Upper lobe of left lung (tissue), 6 donors: Measurements from ENCODE around the gene PDIK1L. TPM values are rescaled to one million over a fixed set of nuclear protein-coding genes. Genes with fewer than 3 reads are reported as not detected.
A peak's percentile ranks its signal among the peaks of the same experiment; 100 is the strongest.

ENCODE experiments used
- ATAC-seq, 2 donors: fragments of 200-7000 bp; cut with Tn5 transposase; one replicate each; pipeline ENCODE4 v1.9.1; 2022; ENCODE audit warnings: mild to moderate bottlenecking in 2 of 2, moderate library complexity in 2 of 2; ENCODE audit not compliant: low FRiP score in 2 of 2
- DNase-seq, 2 donors: peaks; one replicate each; pipeline ENCODE4 v3.0.0-alpha.2; 2019 to 2020
- H3K27ac ChIP-seq, 4 donors: fragments of 200-600 bp; sonication (generic); one replicate each; pipeline ENCODE4 v1.5.1; 2016 to 2019
- H3K27me3 ChIP-seq, 4 donors: fragments of 200-600 bp; sonication (generic); one replicate each; pipeline ENCODE4 v1.5.1; 2017 to 2019
- H3K36me3 ChIP-seq, 4 donors: fragments of 200-600 bp; sonication (generic); one replicate each; pipeline ENCODE4 v1.5.1; 2016 to 2019
- H3K4me1 ChIP-seq, 4 donors: fragments of 200-600 bp; sonication (generic); one replicate each; pipeline ENCODE4 v1.5.1; 2018 to 2019
- H3K4me3 ChIP-seq, 4 donors: fragments of 200-600 bp; sonication (generic); one replicate each; pipeline ENCODE4 v1.5.1; 2017 to 2019; ENCODE audit warnings: mild to moderate bottlenecking in 2 of 4, moderate library complexity in 1 of 4
- H3K9me3 ChIP-seq, 4 donors: fragments of 200-600 bp; sonication (generic); one replicate each; pipeline ENCODE4 v1.5.1; 2018 to 2019
- CTCF ChIP-seq, 6 experiments: fragments of 450-650 bp in 4 of 6; fragments of 200-600 bp in 2 of 6; sonication (generic) in 2 of 6; IDR thresholded peaks; one replicate each; pipeline ENCODE4 v1.5.1; 2016 to 2019; ENCODE audit warnings: antibody characterized with exemption in 6 of 6
- EP300 ChIP-seq, 4 donors: sonication (generic); formaldehyde crosslinking; IDR thresholded peaks; one replicate each; pipeline ENCODE4 v1.5.1; 2017; ENCODE audit warnings: antibody characterized with exemption in 4 of 4, control low read depth in 2 of 4
- POLR2A ChIP-seq, 4 donors: fragments of 450-650 bp; IDR thresholded peaks; one replicate each; pipeline ENCODE4 v1.5.1; 2016 to 2017; ENCODE audit warnings: antibody characterized with exemption in 4 of 4, mild to moderate bottlenecking in 2 of 4
- POLR2AphosphoS5 ChIP-seq, 2 donors: sonication (generic); formaldehyde crosslinking; IDR thresholded peaks; one replicate each; pipeline ENCODE4 v1.5.1; 2017; ENCODE audit warnings: antibody characterized with exemption in 2 of 2
- WGBS, 2 donors: methylation state at CpG; one replicate each; pipeline ENCODE4 v1.1.5; 2017 to 2018; 5-methylcytosine and 5-hydroxymethylcytosine counted together
- total RNA-seq, 6 donors: library from RNA; depleted of rRNA in 4 of 6; stranded (reverse); fragments of >200 nt in 4 of 6; gene quantifications; one replicate each; pipeline versions ENCODE4 v1.1.0 to v1.2.1, GENCODE V29; 2016 to 2021
- donor health status: DM: no; HTN: no; CAD: no; lungs with moderate emphysema.
- donor health status: DM: no; HTN: yes; CAD: no; lungs with severe emphysema.

The PDIK1L gene
- total RNA-seq, 6 donors from 2014 or later, result 1.7 to 12.0 (median 8.8) TPM

- Histone ChIP-seq H3K27ac (peak overlapping the region in 2 of 4 donors; percentile 39 to 85), H3K27me3 (no peaks in the 10 kb centered on the region), H3K9me3 (no peaks in the 10 kb centered on the region), H3K4me3 (no peak overlapping the region), H3K36me3 (peaks cover 0 to 3% (median 0%) of the 10 kb centered on the region in 4 donors), H3K4me1 (peaks cover 38 to 64% (median 50%) of the 10 kb centered on the region in 4 donors)
- TF ChIP-seq POLR2AphosphoS5 (IDR thresholded peaks at IDR 0.05) (no peak), CTCF (IDR thresholded peaks at IDR 0.05) (no peak), EP300 (IDR thresholded peaks at IDR 0.05) (no peak), POLR2A (IDR thresholded peaks at IDR 0.05) (no peak)
- ATAC-seq (no peak), DNase-seq (no peak)
- 66 to 67% methylated on average over 4 of the region's 4 CpGs for WGBS, 2 donors
Observed at GRCh38 chr1:26124418-26125331, 13.1 kb downstream of the PDIK1L start.

GRCh38 chr1:26125382-26125781, 13.8 kb downstream of the PDIK1L start:
- H3K27ac ChIP-seq, result peak overlapping the region in 2 of 4 donors; percentile 39 to 85
- H3K27me3 ChIP-seq, result no peaks in the 10 kb centered on the region
- DNase-seq (no peak), ATAC-seq (no peak)
- H3K4me1 ChIP-seq, result peaks cover 38 to 64% (median 50%) of the 10 kb centered on the region in 4 donors
- no peak overlapping the region for H3K4me3 ChIP-seq
- TF ChIP-seq EP300 (IDR thresholded peaks at IDR 0.05) (no peak), CTCF (IDR thresholded peaks at IDR 0.05) (no peak), POLR2AphosphoS5 (IDR thresholded peaks at IDR 0.05) (no peak)
- H3K9me3 ChIP-seq, result no peaks in the 10 kb centered on the region
- H3K36me3 ChIP-seq, result no peaks in the 10 kb centered on the region

GRCh38 chr1:26125946-26126320, 14.3 kb downstream of the PDIK1L start:
- Histone ChIP-seq H3K27me3 (no peaks in the 10 kb centered on the region), H3K36me3 (no peaks in the 10 kb centered on the region), H3K27ac (peak overlapping the region; percentile 28 to 85 (median 70)), H3K4me3 (no peak overlapping the region), H3K9me3 (no peaks in the 10 kb centered on the region), H3K4me1 (peaks cover 38 to 64% (median 49%) of the 10 kb centered on the region in 4 donors)
- no peak for TF ChIP-seq EP300 (IDR thresholded peaks at IDR 0.05)
- TF ChIP-seq CTCF (IDR thresholded peaks at IDR 0.05), result no peak
- TF ChIP-seq POLR2AphosphoS5 (IDR thresholded peaks at IDR 0.05), result no peak
- TF ChIP-seq POLR2A (IDR thresholded peaks at IDR 0.05), result no peak
- ATAC-seq (no peak), DNase-seq (no peak)
- WGBS, 2 donors, result 40 to 44% methylated on average over 1 of the region's 1 CpG

- peak overlapping the region in 1 of 4 donors; percentile 2 for H3K4me3 ChIP-seq
- ATAC-seq, result peak; percentile 85 to 89
- 31 to 48% methylated on average over 8 to 9 of the region's 9 CpGs for WGBS, 2 donors
Observed at GRCh38 chr1:26126321-26127084, 14.9 kb downstream of the PDIK1L start.

More at GRCh38 chr1:26126321-26127084, 14.9 kb downstream of the PDIK1L start:
- DNase-seq, result peak in 1 of 2 donors; percentile 69
- Histone ChIP-seq H3K9me3 (no peaks in the 10 kb centered on the region), H3K27me3 (no peaks in the 10 kb centered on the region), H3K27ac (peak overlapping the region; percentile 28 to 85 (median 70)), H3K36me3 (no peaks in the 10 kb centered on the region), H3K4me1 (peaks cover 38 to 60% (median 46%) of the 10 kb centered on the region in 4 donors)
- TF ChIP-seq POLR2AphosphoS5 (IDR thresholded peaks at IDR 0.05) (peak in 1 of 2 donors; percentile 48), EP300 (IDR thresholded peaks at IDR 0.05) (peak in 1 of 4 donors; percentile 46), POLR2A (IDR thresholded peaks at IDR 0.05) (peak in 1 of 4 donors; percentile 25), CTCF (IDR thresholded peaks at IDR 0.05) (no peak)
